GM21381 (cell line): ENCODE data around the gene MAN2A2.
"Not testable (repeated sequence)": the region's sequence is repeated elsewhere in the genome, so short reads cannot be mapped to it uniquely, and the experiment has no call there.

Experiments used
- ATAC-seq: cut with Tn5 transposase; IDR thresholded peaks from one replicate; pipeline ENCODE4 v1.9.1; 2021; ENCODE audit warnings: mild to moderate bottlenecking, moderate library complexity; ENCODE audit not compliant: unreplicated experiment

MAN2A2 gene

GRCh38 chr15:90915808-90916440 lies 12.8 kb downstream of the MAN2A2 start:
- ATAC-seq, result no peak

GRCh38 chr15:90916461-90916860 lies 13.4 kb downstream of the MAN2A2 start:
- ATAC-seq, result no peak

- ATAC-seq, result no peak
Measured at GRCh38 chr15:90917569-90917968, 14.5 kb downstream of the MAN2A2 start.

DNA sequence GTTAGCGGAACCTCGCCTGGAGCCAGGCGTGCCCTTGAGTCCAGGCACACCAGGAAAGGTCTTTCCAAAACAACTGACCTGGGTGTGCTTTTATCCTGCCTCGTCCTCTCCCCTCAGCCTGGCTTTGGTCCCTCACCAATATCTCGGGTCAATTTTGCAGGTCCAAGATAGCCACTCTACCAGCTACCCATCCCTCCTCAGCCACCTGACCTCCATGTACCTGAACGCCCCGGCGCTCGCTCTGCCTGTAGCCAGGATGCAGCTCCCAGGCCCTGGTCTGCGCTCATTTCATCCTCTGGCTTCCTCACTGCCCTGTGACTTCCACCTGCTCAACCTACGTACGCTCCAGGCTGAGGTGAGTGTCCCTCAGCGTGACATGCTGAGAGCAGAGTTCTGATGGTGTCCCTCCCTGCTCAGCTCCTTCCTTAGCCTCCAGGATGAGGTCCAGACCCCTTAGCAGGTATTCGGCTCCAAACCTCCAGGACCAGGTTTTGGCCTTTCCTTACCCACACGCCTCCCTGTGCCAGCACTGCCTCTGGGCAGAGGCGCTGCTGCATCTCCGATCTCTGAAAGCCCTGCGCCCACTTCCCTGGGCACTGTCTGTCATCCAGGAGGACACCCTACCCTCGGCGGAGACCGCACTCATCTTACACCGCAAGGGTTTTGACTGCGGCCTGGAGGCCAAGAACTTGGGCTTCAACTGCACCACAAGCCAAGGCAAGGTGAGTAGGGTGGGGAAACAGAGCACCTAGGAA lies 15.1 kb downstream of the MAN2A2 start:
- ATAC-seq, result no peak

DNA sequence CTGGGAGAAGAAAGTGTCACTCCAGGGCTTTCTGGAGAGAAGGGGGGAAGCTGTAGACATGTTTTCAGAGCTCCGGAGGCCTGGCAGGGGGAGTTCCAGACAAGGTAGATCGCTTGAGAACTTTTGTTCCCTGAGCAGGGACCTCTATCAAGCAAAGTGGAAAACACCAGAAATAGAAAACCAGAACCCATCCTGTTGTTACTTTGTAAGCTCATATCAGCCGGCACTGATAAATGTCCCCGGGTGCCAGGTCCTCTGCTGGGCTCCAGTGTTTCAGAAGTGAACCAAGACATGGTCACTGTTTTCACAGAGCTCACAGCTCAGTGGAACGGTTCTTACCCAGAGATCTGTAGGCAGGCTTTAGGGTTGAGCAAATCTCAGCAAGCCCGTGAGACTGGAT lies 15.7 kb downstream of the MAN2A2 start:
- no peak for ATAC-seq

DNA sequence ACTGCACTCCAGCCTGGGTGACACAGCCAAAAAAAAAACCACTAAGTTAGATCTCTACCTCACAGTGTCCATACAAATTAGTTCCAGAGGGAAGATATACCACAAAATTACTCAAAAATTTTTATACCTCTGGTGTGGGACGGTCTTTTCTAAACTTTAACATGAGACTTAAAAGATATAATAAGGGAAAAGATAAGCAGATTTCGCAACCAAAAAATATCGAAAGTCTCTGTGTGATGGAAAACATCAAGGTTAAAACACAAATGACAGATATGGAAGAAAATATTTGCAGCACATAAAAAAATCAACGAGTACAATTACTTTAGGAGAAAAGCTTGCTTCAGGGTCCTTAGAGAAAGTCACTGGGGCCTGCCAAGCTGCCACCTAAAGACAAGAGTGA lies 18.8 kb downstream of the MAN2A2 start:
- ATAC-seq, result no peak

GRCh38 chr15:90922712-90923322 lies 19.7 kb downstream of the MAN2A2 start:
- ATAC-seq, result peak; percentile 77

DNA sequence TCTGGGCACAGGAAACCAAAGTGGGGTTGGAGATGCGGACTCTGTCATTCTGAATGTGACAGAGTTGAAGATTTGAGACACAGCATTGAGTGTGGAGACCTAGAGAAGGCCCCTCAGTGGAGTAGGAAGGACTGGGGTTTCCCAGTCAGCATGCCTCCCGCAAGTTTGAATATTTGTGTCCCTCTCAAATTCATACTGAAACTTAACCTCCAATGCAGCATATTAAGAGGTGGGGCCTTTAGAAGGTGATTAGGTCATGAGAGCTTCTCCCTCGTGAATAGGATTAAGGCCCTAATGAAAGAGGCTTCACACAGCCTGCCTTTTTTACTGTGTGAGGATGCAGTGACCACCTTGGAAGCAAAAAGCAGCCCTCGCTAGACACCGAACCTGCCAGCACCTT lies 21.3 kb downstream of the MAN2A2 start:
- ATAC-seq, result no peak

GRCh38 chr15:90926766-90927165 lies 23.7 kb downstream of the MAN2A2 start:
- not testable (repeated sequence) for ATAC-seq

- not testable (repeated sequence) for ATAC-seq
Measured at GRCh38 chr15:90928106-90928505, 25.0 kb downstream of the MAN2A2 start.

DNA sequence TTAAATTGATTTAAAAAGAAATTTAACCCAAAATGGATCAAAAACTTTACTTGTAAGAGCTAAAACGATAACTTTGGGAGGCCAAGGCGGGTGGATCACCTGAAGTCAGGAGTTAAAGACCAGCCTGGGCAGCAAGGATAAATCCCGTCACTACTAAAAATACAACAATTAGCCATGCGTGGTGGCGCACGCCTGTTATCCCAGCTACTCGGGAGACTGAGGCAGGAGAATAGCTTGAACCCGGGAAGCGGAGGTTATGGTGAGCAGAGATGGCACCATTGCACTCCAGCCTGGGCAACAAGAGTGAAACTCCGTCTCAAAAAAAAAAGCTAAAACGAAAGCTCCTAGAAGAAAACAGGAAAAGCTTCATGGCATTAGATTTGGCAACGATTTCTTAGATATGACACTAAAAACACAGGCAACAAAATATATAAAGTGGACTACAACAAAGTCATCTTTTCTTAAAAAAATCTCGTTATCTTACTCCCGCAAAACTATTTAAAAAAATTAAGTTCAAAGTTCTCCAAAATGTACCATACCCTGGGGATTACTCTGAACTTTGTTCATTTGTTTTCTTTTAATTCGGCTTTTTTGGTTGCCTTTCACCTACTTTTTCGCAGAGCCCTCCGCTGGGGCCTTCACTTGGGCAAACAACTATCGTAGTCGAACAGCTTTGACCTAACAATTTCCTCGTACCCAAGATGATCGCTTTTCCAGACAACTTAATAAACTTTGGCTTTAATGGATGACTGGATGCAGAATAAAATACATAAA lies 26.3 kb downstream of the MAN2A2 start:
- ATAC-seq, result no peak

GRCh38 chr15:90930861-90931574 lies 27.9 kb downstream of the MAN2A2 start:
- no peak for ATAC-seq

DNA sequence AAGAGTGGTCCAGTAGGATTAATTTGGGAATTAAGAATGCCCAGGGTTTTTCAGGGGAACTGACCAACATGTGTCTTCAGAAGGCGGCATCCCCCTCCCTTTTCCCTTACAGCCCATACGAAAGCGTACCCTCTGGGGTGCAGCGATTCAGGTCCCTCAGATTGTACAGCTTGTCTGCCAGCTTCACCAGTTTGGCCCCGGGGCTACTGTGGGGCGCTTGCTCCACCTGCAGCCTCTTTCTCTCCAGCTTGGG lies 28.4 kb downstream of the MAN2A2 start:
- ATAC-seq, result no peak

DNA sequence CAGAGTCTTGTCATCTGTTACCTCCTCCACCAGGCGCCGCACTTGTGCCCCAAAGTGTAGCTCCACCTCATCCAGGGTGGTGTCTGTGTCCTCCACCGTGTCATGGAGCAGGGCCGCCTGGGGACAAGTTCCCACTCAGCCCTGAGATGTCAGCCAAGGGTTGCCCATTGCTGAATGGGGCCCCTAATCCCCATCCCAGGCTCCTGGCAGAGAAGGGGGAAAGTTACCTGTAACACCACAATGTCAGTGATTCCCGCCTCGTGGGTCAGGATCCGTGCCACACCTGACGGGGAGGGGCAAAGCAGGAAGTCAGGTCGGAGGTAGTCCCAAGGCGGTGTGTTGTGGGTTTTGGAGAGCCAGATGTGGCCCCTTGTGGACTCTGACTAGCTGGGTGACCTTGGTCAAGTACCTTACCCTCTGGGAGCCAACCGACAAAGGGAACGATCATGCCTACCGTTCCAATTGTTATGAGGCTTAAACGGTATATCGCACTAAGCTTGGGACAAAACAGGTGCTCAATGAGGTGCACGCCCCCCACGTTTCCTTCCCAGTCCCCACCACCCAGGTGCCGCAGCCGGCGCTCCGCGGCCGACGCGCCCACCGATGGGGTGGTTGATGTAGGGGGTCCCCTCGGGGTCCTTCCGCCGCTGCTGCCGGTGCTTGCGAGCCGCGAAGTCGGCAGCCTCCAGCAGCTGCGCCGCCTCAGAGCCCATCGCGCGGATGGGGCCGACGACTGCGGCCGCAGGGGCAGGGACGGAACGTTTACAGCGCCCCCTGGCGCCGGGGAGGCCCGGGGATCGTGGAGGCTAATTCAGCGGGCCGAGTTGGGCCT lies 28.9 kb downstream of the MAN2A2 start, which contains the start of gene HDDC3:
TSS of gene HDDC3 (minus strand) at position 722 of the 832 bp plus-strand sequence. CDS start at position 713, 9 bp downstream.
- peak; percentile 46 for ATAC-seq

- ATAC-seq, result no peak
Measured at GRCh38 chr15:90932660-90932991, 29.5 kb downstream of the MAN2A2 start.

DNA sequence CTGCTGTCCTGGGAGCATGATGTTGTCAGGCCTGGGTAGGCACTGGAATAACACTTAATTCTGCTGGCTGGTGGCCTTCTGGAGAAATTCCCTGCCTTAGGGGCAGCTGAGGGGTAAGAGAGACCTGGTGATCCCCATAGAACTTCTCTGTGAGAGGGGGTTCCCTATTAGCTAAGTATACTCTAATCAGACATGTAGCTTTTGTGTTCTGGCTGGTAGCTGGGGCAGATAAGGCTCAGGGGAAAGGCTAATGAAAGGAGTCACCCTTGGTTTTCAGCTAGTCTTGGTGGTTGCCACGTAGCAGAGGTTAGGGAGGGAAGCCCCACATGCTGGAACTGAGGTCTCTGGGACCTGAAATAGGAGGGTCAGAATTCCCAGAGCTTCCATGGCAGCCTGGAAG lies 30.2 kb downstream of the MAN2A2 start:
- ATAC-seq, result no peak

DNA sequence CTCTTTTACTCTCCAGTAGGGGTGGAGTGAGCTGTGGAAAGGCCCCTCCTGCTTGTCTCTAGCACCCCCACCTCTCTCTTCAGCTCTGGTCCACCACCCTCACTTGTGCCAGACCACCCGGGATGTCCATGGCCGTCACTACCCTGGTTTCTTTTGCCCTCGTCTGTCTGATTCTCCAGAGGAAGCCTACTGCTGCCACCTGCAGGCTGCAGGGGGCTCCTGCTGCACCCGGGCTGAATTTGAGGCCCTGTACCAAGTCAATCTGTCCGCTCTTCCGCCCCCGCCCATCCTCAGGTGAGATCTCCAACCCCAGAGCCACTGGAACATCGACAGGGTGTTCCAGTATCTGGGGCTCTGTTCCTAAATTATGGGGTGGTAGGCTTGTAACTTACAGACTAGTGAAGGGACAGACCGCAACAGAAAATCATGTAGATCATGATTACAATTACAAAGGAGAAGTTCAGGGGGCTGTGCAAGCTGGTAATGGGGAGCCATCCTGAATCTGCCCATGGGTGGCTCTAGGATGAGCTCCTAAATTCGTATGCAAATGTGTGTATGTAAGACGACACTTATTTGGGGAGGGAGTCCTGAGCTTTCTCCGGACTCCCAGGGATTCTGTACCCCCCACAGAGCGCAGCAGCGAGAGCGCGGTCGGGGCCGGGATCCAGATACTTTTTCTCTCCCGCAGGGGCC lies 31.3 kb downstream of the MAN2A2 start:
- peak; percentile 29 for ATAC-seq

GRCh38 chr15:90934949-90935751 lies 32.0 kb downstream of the MAN2A2 start, which contains the start of gene UNC45A:
TSS of gene UNC45A (plus strand) at chr15:90935285. CDS start at chr15:90935325, 40 bp downstream.
- peak; percentile 65 for ATAC-seq

- ATAC-seq, result no peak
Measured at GRCh38 chr15:90936823-90937222, 33.7 kb downstream of the MAN2A2 start.
